SH-SY5Y (cell line): ENCODE measurements around the gene CD58.

Experiments used
- GATA2 ChIP-seq: IDR thresholded peaks from 2 replicates; pipeline ENCODE4 v1.6.1; 2011; ENCODE audit warnings: mild to moderate bottlenecking, low read depth, low read length
- GATA3 ChIP-seq: IDR thresholded peaks from 2 replicates; pipeline ENCODE4 v1.6.1; 2011; ENCODE audit warnings: low read depth, mild to moderate bottlenecking, low read length, moderate library complexity

- TF ChIP-seq GATA2 (no peak), GATA3 (no peak)
These were observed 92.2 kb downstream of the CD58 start for GRCh38 chr1:116478621-116479020.
